SK-N-SH (cell line): ENCODE measurements around the gene SLAIN2. TPM values are rescaled to one million over a fixed set of nuclear protein-coding genes. Genes with fewer than 3 reads are reported as not detected.

Source experiments
- CTCF ChIA-PET: fragments of 300-600, 350-600 bp; formaldehyde crosslinking; extraction: SDS; loops from one replicate; lab custom pipeline; 2021; lab: Yijun Ruan, JAX
- POLR2A ChIA-PET: fragments of 350-600 bp; sonication (Branson Sonifier 250); formaldehyde crosslinking; extraction: SDS; loops from one replicate; lab custom pipeline; 2020; ENCODE audit warnings: antibody characterized with exemption, inconsistent platforms; lab: Yijun Ruan, JAX
- DNase-seq: peaks from one replicate; pipeline ENCODE4 v3.0.0; 2012
- H2AFZ ChIP-seq: fragments of 200-600 bp; sonication (generic); 2 replicates; pipeline ENCODE4 v1.8.1; 2016; ENCODE audit warnings: antibody characterized with exemption, mild to moderate bottlenecking, low read depth
- H3F3A ChIP-seq: fragments of 200-600 bp; sonication (generic); replicated peaks from 2 replicates; pipeline ENCODE3; 2016; ENCODE audit warnings: antibody characterized with exemption, mild to moderate bottlenecking; ENCODE audit not compliant: insufficient read depth
- H3K27ac ChIP-seq, 2 experiments: fragments of 200-500 bp in 1 of 2; fragments of 200-600 bp in 1 of 2; sonication (Bioruptor generic) in 1 of 2; sonication (generic), shearing (Covaris generic) in 1 of 2; 2 replicates each; pipeline versions ENCODE4 v1.5.1 to v1.6.1; 2014 to 2016; ENCODE audit warnings: low read depth in 2 of 2, inconsistent platforms in 1 of 2, low read length in 1 of 2, mild to moderate bottlenecking in 1 of 2, mixed read lengths in 1 of 2
- H3K27me3 ChIP-seq: fragments of 200-600 bp; sonication (generic), shearing (Covaris generic); 2 replicates; pipeline ENCODE4 v1.6.1; 2016; ENCODE audit warnings: mixed run types; ENCODE audit not compliant: insufficient read depth
- H3K36me3 ChIP-seq, 2 experiments: fragments of 200-500 bp in 1 of 2; fragments of 200-600 bp in 1 of 2; sonication (Bioruptor generic) in 1 of 2; sonication (generic) in 1 of 2; replicated peaks in 1 of 2; 2 replicates each; pipeline versions ENCODE3 to v1.5.1; 2014 to 2016; ENCODE audit warnings: low read length in 1 of 2, mild to moderate bottlenecking in 1 of 2; ENCODE audit not compliant: insufficient read depth in 2 of 2, control insufficient read depth in 1 of 2
- H3K4me1 ChIP-seq, 2 experiments: fragments of 200-500 bp in 1 of 2; fragments of 200-600 bp in 1 of 2; sonication (Bioruptor generic) in 1 of 2; sonication (generic), shearing (Covaris generic) in 1 of 2; 2 replicates each; pipeline versions ENCODE4 v1.5.1 to v1.6.1; 2014 to 2016; ENCODE audit warnings: low read depth in 1 of 2, low read length in 1 of 2, mixed run types in 1 of 2; ENCODE audit not compliant: insufficient read depth in 2 of 2, control insufficient read depth in 1 of 2
- H3K4me2 ChIP-seq: fragments of 200-600 bp; sonication (generic), shearing (Covaris generic); 2 replicates; pipeline ENCODE4 v1.6.1; 2017; ENCODE audit warnings: mixed run types
- H3K4me3 ChIP-seq, 2 experiments: fragments of 200-500 bp in 1 of 2; fragments of 200-600 bp in 1 of 2; sonication (Bioruptor generic) in 1 of 2; sonication (generic), shearing (Covaris generic) in 1 of 2; 2 replicates each; pipeline versions ENCODE4 v1.5.1 to v1.8.1; 2014 to 2016; ENCODE audit warnings: low read depth in 2 of 2, inconsistent platforms in 1 of 2, low read length in 1 of 2, mild to moderate bottlenecking in 1 of 2, mixed read lengths in 1 of 2, moderate library complexity in 1 of 2
- H3K79me2 ChIP-seq: fragments of 200-600 bp; sonication (generic); 2 replicates; pipeline ENCODE4 v1.8.1; 2017; ENCODE audit warnings: mild to moderate bottlenecking; ENCODE audit not compliant: insufficient read depth
- H3K9ac ChIP-seq: fragments of 200-600 bp; sonication (generic); 2 replicates; pipeline ENCODE4 v1.6.1; 2017; ENCODE audit warnings: mixed run types
- H3K9me2 ChIP-seq: fragments of 200-600 bp; sonication (generic); 2 replicates; pipeline ENCODE4 v1.6.1; 2017; ENCODE audit warnings: mixed run types
- H3K9me3 ChIP-seq: fragments of 200-600 bp; sonication (generic); 2 replicates; pipeline ENCODE4 v1.6.1; 2017; ENCODE audit warnings: mixed run types, mild to moderate bottlenecking, moderate library complexity
- H4K20me1 ChIP-seq: fragments of 200-600 bp; sonication (generic); 2 replicates; pipeline ENCODE4 v1.6.1; 2017; ENCODE audit warnings: mild to moderate bottlenecking, mixed run types; ENCODE audit not compliant: insufficient read depth
- EZH2phosphoT487 ChIP-seq: fragments of 200-600 bp; sonication (generic); IDR thresholded peaks from 2 replicates; pipeline ENCODE4 v1.6.1; 2017; ENCODE audit warnings: low read depth, mixed run types, mild to moderate bottlenecking, antibody characterized with exemption, moderate library complexity, borderline replicate concordance
- FOSL2 ChIP-seq: IDR thresholded peaks from 2 replicates; pipeline ENCODE4 v1.4.0; 2012; ENCODE audit warnings: low read depth, mild to moderate bottlenecking, moderate library complexity, borderline replicate concordance
- FOXJ3 ChIP-seq: sonication (generic); formaldehyde crosslinking; IDR thresholded peaks from 2 replicates; pipeline ENCODE4 v1.5.1; 2020; ENCODE audit warnings: mild to moderate bottlenecking, missing genetic modification reagents
- FOXM1 ChIP-seq: IDR thresholded peaks from 2 replicates; pipeline ENCODE4 v1.4.0; 2012; ENCODE audit warnings: low read depth, mild to moderate bottlenecking
- JUND ChIP-seq: IDR thresholded peaks from 2 replicates; pipeline ENCODE4 v1.4.0; 2012
- MXI1 ChIP-seq: IDR thresholded peaks from 2 replicates; pipeline ENCODE4 v1.6.1; 2012; ENCODE audit warnings: mild to moderate bottlenecking, low read depth, low read length, improper control_type of control experiment
- POLR2AphosphoS5 ChIP-seq: IDR thresholded peaks from 2 replicates; pipeline ENCODE4 v1.6.1; 2012; ENCODE audit warnings: low read depth, low read length
- RAD21 ChIP-seq: IDR thresholded peaks from 2 replicates; pipeline ENCODE4 v1.6.1; 2012; ENCODE audit warnings: mild to moderate bottlenecking, low read length
- RCOR1 ChIP-seq: fragments of 150-350 bp; IDR thresholded peaks from 2 replicates; pipeline ENCODE4 v1.6.1; 2017; ENCODE audit warnings: antibody characterized with exemption, low read length
- RXRA ChIP-seq: IDR thresholded peaks from 2 replicates; pipeline ENCODE4 v1.4.0; 2012; ENCODE audit warnings: low read depth, mild to moderate bottlenecking, borderline replicate concordance
- SIN3A ChIP-seq: IDR thresholded peaks from 2 replicates; pipeline ENCODE4 v1.6.1; 2012; ENCODE audit warnings: low read depth, mild to moderate bottlenecking, low read length, moderate library complexity, borderline replicate concordance
- YY1 ChIP-seq: IDR thresholded peaks from 2 replicates; pipeline ENCODE4 v1.4.0; 2012; ENCODE audit warnings: low read depth, mild to moderate bottlenecking
- WGBS: methylation state at CpG from one replicate; pipeline ENCODE4 v1.1.6; 2017; ENCODE audit warnings: low lambda C conversion rate; 5-methylcytosine and 5-hydroxymethylcytosine counted together
- polyA plus RNA-seq, 3 experiments: library from polyadenylated mRNA; depleted of rRNA; stranded (reverse); fragments of >200 nt; gene quantifications; 2 replicates each; pipeline ENCODE4 v1.2.3, GENCODE V29; 2012
- TF ChIP-seq, protein P1 (sequence below): fragments of 200-600 bp; sonication (generic); IDR thresholded peaks from 2 replicates; pipeline ENCODE4 v1.6.1; 2017; ENCODE audit warnings: antibody characterized with exemption, mild to moderate bottlenecking, moderate library complexity
- TF ChIP-seq, protein P2 (sequence below): IDR thresholded peaks from 2 replicates; pipeline ENCODE4 v1.4.0; 2012; ENCODE audit warnings: low read depth, borderline replicate concordance
- TF ChIP-seq, protein P3 (sequence below): fragments of 150-350 bp; IDR thresholded peaks from 2 replicates; pipeline ENCODE4 v1.6.1; 2017; ENCODE audit warnings: antibody characterized with exemption, low read length, low read depth, borderline replicate concordance
- TF ChIP-seq, protein P4 (sequence below): IDR thresholded peaks from 2 replicates; pipeline ENCODE4 v1.4.0; 2012; ENCODE audit warnings: low read depth

Gene SLAIN2
- polyA plus RNA-seq, 1 of the 3 experiments (the other 2 are of a cell fraction) = 17.0 TPM

DNA sequence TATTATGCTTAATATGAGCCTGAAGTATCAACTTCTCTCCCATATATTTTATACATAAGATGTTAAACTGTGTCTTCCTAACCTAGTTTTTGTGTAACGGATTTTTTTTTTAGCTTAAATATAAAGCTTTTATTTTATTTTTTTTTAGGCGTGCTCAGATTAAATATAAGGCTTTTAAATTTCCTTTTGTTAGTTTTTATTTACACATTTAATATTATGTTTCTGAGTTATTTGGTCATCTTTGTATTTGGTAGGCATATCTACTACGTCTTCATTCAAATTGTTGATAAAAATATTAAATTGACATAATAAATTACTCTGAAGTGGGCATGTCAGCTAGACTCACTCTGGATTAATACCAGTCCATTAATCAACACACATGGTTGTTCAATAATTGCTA lies 4.2 kb downstream of the SLAIN2 start:
- Histone ChIP-seq H3K4me2 (no peak overlapping the region), H3K4me3 (no peak overlapping the region), H3K9ac (no peak overlapping the region), H3K4me1 (peaks cover 15 to 28% of the 10 kb centered on the region in 2 experiments)
- WGBS = 94% methylated on average over 3 of the region's 3 CpGs
- no peak for DNase-seq
- TF ChIP-seq YY1 = no peak
- TF ChIP-seq, protein P1, sequence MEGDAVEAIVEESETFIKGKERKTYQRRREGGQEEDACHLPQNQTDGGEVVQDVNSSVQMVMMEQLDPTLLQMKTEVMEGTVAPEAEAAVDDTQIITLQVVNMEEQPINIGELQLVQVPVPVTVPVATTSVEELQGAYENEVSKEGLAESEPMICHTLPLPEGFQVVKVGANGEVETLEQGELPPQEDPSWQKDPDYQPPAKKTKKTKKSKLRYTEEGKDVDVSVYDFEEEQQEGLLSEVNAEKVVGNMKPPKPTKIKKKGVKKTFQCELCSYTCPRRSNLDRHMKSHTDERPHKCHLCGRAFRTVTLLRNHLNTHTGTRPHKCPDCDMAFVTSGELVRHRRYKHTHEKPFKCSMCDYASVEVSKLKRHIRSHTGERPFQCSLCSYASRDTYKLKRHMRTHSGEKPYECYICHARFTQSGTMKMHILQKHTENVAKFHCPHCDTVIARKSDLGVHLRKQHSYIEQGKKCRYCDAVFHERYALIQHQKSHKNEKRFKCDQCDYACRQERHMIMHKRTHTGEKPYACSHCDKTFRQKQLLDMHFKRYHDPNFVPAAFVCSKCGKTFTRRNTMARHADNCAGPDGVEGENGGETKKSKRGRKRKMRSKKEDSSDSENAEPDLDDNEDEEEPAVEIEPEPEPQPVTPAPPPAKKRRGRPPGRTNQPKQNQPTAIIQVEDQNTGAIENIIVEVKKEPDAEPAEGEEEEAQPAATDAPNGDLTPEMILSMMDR = no peak
- no peak for TF ChIP-seq SIN3A
- no peak for TF ChIP-seq RXRA
- no peak for TF ChIP-seq FOSL2
- TF ChIP-seq RAD21 = no peak
- TF ChIP-seq EZH2phosphoT487 = no peak
- TF ChIP-seq JUND = no peak
- no peak for TF ChIP-seq FOXM1
- TF ChIP-seq, protein P2, sequence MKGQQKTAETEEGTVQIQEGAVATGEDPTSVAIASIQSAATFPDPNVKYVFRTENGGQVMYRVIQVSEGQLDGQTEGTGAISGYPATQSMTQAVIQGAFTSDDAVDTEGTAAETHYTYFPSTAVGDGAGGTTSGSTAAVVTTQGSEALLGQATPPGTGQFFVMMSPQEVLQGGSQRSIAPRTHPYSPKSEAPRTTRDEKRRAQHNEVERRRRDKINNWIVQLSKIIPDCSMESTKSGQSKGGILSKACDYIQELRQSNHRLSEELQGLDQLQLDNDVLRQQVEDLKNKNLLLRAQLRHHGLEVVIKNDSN = no peak
- no peak for TF ChIP-seq MXI1
- TF ChIP-seq, all 33 proteins: peak for 0
- ChIA-PET CTCF (interaction anchor here (2.2 kb wide), 1 partner anchor 201 kb away, joined by 5 read pairs; no protein-coding TSS in a partner anchor), POLR2A (no interaction called here)
- Histone ChIP-seq H2AFZ (no peak overlapping the region), H3K27me3 (no peaks in the 10 kb centered on the region), H3F3A (no peaks in the 10 kb centered on the region), H4K20me1 (peaks cover 70% of the 10 kb centered on the region), H3K9me3 (no peaks in the 10 kb centered on the region), H3K27ac (no peak overlapping the region), H3K79me2 (peaks cover 91% of the 10 kb centered on the region), H3K9me2 (no peaks in the 10 kb centered on the region), H3K36me3 (no peaks in the 10 kb centered on the region)

DNA sequence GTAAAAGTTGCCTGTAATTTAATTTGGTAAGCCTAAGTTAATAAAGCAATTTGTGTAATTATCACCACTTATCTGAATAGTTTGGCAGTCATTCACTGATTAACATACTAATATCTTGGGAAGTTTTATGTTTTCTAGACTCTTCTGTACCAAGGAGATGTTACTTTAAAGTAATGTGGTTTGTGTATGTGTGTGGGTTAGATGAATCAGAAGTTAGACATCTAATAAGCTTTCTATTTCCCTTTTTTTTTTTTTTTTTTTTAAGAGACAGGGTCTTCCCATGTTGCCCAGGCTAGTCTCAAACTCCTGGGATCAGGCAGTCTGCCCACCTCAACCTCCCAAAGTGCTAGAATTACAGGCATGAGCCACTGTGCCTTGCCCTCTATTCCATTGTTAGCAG lies 5.3 kb downstream of the SLAIN2 start:
- POLR2A ChIA-PET = interaction anchor here (0.6 kb wide), 1 partner anchor 135 kb away, joined by 3 read pairs; no protein-coding TSS in a partner anchor
- TF ChIP-seq, protein P1 = no peak
- TF ChIP-seq, protein P3, sequence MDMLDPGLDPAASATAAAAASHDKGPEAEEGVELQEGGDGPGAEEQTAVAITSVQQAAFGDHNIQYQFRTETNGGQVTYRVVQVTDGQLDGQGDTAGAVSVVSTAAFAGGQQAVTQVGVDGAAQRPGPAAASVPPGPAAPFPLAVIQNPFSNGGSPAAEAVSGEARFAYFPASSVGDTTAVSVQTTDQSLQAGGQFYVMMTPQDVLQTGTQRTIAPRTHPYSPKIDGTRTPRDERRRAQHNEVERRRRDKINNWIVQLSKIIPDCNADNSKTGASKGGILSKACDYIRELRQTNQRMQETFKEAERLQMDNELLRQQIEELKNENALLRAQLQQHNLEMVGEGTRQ = no peak
- TF ChIP-seq POLR2AphosphoS5 (no peak), MXI1 (no peak), FOXJ3 (CRISPR knock-in tag) (no peak), RCOR1 (no peak)
- TF ChIP-seq, protein P4, sequence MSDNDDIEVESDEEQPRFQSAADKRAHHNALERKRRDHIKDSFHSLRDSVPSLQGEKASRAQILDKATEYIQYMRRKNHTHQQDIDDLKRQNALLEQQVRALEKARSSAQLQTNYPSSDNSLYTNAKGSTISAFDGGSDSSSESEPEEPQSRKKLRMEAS = no peak
- Histone ChIP-seq H3F3A (no peaks in the 10 kb centered on the region), H3K4me1 (peaks cover 14 to 28% of the 10 kb centered on the region in 2 experiments), H3K9me2 (no peaks in the 10 kb centered on the region), H3K27ac (peak overlapping the region in 1 of 2 experiments; percentile 38; a peak in 1 of 4 replicates), H2AFZ (no peak overlapping the region), H3K27me3 (no peaks in the 10 kb centered on the region), H3K79me2 (peaks cover 100% of the 10 kb centered on the region), H3K9ac (no peak overlapping the region), H3K36me3 (no peaks in the 10 kb centered on the region), H3K9me3 (no peaks in the 10 kb centered on the region), H3K4me3 (no peak overlapping the region), H4K20me1 (peaks cover 81% of the 10 kb centered on the region), H3K4me2 (peak overlapping the region; percentile 20; the same call in 1 of the 2 replicates)
- CTCF ChIA-PET = interaction anchor here (0.7 to 2.2 kb wide), 2 partner anchors 15 to 200 kb away, joined by 3 to 5 read pairs; no protein-coding TSS in a partner anchor
- no peak for DNase-seq
